GM21786 (cell line): Measurements from ENCODE around the gene UQCC2.

Source experiments
- ATAC-seq: cut with Tn5 transposase; IDR thresholded peaks from one replicate; pipeline ENCODE4 v1.9.1; 2021; ENCODE audit not compliant: unreplicated experiment

The UQCC2 gene

GRCh38 chr6:33711140-33712129, at the start of gene UQCC2:
Gene UQCC2 (minus strand): TSS chr6:33711700. CDS start chr6:33711686, 14 bp downstream.
- peak; percentile 86 for ATAC-seq

DNA sequence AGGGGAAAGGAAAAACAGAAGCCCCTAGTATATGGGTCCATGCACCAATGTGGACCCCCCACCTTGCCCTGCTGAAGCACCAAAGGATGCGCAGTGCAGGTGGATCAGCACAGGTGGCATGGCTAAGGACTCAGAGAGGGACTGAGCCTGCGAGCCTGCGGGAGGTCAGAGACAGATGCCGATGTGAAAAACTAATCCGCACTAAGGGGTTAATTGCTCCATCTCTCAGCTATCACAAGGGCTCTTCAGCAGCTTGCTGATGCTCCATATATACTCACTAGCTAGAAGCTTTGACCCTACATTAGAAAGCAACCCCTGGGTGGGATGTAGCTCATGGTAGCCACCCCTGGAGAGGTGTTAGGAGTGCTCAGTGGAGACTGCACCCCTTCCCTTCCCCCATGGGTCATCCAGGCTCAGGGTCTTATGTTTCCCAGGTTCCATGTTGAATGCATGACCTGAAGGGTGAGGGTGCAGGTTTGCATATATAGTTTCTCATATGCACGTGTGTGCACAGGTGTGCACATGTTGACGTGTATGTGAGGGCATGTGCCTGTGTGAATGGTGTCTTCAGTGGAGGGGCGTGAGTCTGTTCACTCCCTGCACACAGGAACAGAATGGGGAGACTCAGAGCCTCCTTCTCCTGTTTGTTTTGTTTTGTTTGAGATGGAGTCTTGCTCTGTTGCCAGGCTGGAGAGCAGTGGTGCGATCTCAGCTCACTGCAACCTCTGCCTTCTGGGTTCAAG, 48.6 kb upstream of the UQCC2 start:
- no peak for ATAC-seq

GRCh38 chr6:33758815-33759216, 47.3 kb upstream of the UQCC2 start:
- ATAC-seq: no peak

- no peak for ATAC-seq
These were observed 46.4 kb upstream of the UQCC2 start for GRCh38 chr6:33757906-33758305.

GRCh38 chr6:33757113-33757512, 45.6 kb upstream of the UQCC2 start:
- ATAC-seq: no peak

DNA sequence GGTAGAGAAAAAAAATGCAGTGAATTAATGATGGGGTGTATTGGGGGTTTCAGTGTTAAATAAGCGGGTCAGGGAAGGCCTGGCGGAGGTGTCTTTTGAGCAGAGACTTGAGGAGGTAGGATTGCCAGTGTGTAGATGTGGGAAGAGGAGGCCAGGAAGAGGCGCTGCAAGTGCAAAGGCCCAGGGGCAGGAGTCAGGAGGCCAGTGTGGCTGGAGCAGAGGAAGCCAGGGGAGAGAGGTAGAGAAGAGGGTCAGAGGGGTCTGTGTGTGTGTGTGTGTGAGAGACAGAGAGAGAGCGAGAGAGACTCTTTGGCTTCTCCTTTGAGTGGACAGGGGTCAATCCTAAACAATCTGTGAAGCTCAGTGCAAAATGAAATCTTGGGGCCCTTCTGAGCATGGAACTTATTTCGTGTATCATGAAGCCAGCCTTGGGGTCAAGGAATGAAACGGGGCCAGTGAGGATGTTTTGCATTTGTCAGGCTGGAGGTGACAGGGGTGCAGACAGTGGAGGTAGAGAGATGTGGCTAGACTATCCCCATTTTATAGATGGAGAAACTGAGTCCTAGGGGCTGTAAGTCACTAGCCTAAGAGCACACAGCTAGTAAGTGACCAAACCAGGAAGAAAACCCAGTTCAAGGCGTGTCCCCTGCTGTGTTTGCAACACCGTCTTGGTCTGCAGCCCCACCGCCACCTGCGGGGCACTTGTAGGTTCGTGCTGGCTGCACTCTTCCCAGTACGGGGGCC, 44.9 kb upstream of the UQCC2 start:
- ATAC-seq: no peak

DNA sequence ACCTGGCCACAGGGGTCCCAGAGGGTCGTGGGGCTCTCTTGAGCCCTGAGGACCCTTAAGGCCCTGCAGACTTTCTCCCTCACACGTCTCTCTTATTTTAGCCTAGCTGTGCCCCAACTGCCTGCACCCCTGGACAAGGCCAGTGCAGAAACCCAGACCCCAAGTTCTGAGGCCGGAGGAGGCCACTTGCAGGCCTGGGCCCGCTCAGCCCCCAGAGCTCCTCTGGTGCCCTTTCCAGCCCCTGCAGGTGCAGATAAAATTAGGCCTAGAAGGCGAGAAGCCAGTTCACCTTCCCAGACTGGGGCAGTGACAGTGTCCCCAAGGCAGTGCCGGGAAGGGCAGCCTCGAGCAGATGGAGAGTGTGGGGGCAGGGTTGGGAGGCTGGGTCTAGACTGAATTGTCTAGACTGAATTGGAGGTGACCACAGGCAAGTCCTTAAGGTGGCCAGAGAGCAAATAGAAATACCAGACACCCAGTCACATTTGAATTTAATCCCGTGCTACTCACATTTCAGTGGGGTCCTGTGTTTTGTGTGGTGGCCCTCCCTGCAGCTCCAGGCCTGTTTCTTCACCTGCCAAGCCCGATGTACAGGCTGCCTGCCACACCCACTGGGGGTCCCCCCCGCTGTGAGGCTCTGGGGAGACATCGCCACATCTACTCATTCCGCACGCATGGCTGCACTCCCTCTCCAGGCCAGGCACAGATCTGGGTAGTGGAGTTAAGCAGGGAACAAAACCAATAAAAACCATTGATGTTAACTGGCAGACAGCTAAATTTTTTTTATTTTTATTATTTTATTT, 43.8 kb upstream of the UQCC2 start:
- no peak for ATAC-seq

- ATAC-seq: no peak
These were observed 42.7 kb upstream of the UQCC2 start for GRCh38 chr6:33754222-33754621.

DNA sequence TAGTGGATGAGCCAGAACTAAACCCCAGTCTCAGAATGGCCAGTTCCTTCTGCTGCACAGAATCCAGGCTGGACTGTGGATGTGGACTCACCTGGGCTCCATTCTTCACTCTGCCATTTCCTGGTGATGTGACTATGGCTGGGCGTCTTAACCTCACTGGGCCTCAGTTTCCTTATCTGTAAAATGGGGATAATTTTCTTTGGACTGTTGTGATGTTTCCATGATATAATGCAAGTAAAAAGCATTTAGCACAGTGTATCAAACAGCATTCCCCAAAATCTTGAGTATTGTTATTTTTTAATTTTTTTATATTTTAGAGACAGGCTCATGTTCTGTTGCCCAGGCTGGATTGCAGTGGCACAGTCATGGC, 41.1 kb upstream of the UQCC2 start:
- no peak for ATAC-seq

- no peak for ATAC-seq
These were observed 40.5 kb upstream of the UQCC2 start for GRCh38 chr6:33751771-33752645.

DNA sequence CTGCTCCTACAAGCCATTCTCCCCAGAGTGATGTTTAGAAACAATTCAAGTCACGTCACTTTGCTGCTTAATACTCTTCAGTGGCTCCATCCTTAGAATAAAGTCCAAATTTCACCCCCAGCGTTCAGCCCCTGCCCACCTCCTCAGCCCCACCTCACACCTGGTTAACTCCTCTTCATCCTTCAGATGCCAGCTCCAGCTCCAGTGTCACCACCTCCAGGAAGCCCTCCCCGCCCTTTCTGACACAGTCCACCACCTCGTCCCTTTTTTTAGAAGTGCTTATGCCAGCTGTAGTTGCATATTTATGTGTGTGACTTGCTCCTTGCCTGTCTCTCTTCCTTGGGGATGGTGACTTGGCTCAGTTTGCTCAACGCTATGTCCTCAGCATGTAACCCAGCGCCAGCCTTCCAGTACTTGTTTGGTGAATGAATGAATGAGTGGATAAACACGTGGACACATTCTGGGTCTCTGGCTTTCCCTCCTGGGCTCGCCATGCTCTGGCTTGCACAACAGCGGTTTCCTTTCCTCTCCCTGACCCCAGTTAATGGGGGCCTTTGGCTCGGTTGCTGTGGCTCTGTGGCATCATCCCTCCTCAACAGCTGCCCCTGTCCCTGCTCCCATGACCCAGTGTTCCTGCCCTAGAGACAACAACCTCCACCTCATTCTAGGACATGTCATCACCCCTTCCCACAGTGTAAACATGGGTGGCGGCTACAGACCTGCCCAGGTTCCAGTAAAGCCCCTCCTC, 38.9 kb upstream of the UQCC2 start:
- no peak for ATAC-seq

- no peak for ATAC-seq
These were observed 37.9 kb upstream of the UQCC2 start for GRCh38 chr6:33749401-33749800.

DNA sequence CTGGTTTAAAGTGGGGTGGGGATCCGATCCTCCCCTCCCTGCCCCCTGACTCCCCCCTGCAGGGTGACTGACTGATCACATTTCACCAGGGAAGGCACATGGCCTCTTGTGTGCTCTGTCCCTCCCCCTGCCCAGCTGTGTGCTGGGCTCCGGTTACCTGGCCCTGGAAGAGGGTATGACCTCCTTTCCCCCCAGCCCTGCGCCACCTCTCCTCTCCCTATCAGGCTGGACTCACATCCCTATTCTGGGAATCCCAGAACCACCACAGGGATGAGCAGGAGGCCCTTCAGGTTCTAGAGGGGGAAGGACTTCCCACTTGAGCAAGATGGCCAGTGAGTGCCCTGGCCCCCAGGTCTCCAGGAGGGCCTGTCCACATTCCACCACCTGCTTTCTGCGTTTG, 37.3 kb upstream of the UQCC2 start:
- ATAC-seq: no peak

DNA sequence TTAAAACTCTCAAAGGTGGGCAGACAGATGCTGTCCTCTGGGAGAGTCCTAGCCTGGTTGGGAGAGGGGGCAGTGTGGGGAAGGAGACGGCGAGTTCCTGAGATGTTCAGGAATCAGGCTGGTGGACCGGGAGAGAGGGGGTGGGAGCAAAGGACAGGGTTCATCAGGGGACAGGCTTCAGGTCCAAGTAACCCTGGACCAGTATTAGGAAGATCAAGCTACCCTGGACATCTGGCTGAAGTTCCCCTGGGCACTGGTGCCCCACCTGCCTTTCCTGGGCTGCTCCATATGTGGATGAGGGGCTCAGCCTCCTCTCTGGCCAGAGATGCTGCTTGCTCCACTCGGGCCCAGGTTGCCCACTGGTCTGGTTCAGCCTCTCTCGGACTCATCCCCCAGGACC, 36.3 kb upstream of the UQCC2 start:
- no peak for ATAC-seq

DNA sequence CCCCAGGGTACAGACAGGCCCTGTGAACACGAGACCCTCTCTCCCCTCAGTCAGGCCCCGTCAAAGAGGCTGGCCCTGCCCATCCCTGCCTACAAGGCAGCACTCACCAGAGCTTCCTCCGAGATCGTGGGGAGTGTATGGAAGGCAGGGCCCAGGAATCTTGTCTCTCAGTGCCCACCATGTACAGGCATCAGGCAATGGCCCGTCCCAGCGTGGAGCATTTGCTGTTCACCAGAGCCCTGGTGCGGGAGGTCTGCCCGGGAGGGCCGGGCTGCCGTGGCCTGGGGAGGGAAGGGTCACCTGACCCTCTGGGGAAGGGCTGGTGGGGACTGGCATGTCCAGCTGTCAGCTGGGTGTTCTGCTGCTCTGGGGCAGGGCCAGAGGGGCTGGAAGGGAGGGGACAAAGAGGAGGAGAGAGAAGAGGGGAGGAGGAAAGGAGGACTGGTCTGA, 35.2 kb upstream of the UQCC2 start, which contains the start of gene IP6K3:
Gene IP6K3, minus strand, starts transcription at position 255 of the 450 bp plus-strand sequence. CDS start 11,429 bp downstream, outside the sequence.
- ATAC-seq: no peak

DNA sequence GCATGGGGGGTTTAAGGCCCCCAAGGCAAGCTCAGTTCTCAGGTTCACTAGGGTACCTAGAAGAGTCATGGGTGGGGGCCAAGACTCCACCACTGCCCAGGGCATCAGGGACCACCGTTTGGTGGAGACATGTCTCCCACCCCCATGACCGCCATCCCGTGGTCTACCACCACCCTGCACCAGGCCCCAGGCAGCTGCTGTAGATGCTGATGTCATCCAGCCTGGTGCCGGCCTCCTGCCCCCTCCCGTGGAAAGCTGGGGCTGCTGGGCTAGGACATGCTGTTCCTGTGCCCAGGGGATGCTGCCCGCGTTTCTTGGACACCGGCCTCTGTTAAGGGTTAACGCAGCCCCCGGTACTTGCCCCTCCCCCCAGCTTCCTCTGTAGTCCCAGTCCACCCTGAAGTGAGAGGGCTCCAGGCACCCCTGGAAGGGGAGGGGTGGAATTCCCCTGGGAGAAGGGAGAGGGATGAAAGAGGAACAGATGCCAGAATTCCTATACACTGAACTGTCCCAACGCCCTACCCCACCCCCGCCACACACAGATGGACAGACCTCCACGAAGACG, 34.6 kb upstream of the UQCC2 start:
- no peak for ATAC-seq

- no peak for ATAC-seq
These were observed 34.0 kb upstream of the UQCC2 start for GRCh38 chr6:33745548-33745947.

- ATAC-seq: no peak
These were observed 33.5 kb upstream of the UQCC2 start for GRCh38 chr6:33744895-33745546.
